GM19455 (cell line): ENCODE measurements around the gene RAD54L.
"Not testable (repeated sequence)": the region's sequence is repeated elsewhere in the genome, so short reads cannot be mapped to it uniquely, and the experiment has no call there.

ENCODE experiments used
- ATAC-seq: cut with Tn5 transposase; IDR thresholded peaks from one replicate; pipeline ENCODE4 v1.9.1; 2021; ENCODE audit not compliant: unreplicated experiment

RAD54L gene

DNA sequence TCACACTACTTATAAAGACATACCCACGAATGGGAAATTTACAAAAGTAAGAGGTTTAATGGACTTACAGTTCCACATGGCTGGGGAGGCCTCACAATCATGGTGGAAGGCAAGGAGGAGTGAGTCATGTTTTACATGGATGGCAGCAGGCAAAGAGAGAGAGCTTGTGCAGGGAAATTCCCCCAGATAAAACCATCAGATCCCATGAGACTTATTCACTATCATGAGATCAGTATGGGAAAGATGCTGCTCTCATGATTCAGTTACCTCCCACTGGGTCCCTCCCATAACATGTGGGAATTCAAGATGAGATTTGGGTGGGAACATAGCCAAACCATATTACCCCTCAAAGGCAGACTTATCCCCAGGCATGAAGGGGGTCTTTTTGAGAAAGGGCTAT is 8.7 kb upstream of the RAD54L start:
- not testable (repeated sequence) for ATAC-seq

DNA sequence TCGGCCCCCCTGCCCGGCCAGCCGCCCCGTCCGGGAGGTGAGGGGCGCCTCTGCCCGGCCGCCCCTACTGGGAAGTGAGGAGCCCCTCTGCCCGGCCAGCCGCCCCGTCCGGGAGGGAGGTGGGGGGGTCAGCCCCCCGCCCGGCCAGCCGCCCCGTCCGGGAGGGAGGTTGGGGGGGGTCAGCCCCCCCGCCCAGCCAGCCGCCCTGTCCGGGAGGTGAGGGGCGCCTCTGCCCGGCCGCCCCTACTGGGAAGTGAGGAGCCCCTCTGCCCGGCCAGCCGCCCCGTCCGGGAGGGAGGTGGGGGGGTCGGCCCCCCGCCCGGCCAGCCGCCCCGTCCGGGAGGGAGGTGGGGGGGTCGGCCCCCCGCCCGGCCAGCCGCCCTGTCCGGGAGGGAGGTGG is 5.8 kb upstream of the RAD54L start:
- not testable (repeated sequence) for ATAC-seq

DNA sequence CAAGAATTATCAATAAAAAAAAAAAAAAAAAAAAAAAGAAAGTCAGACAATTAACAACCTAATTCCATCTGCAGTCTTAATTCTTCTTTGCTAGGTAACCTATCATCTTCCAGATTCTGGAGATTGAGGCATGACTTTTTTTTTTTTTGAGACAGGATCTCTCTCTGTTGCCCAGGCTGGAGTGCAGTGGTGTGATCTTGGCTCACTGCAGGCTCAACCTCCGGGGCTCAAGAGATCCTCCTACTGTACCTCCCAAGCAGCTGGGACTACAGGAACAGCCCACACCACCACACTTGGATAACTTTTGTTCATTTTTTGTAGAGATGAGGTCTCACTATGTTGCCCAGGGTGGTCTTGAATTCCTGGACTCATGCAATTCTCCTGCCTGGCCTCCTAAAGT is 4.6 kb upstream of the RAD54L start:
- no peak for ATAC-seq

DNA sequence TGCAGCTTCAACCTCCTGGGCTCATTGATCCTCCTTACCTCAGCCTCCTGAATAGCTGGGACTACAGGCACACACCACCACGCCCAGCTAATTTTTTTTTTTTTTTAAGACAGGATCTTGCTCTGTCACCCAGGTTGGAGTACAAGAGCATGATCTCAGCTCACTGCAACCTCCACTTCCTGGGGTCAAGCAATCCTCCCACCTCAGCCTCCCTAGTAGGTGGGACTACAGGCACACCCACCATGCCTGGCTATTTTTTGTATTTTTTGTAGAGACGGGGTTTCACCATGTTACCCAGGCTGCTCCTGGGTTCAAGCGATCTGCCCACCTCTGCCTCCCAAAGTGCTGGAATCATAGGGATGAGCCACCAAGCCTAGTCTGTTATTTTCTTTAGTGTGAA is 3.7 kb upstream of the RAD54L start:
- ATAC-seq = not testable (repeated sequence)

DNA sequence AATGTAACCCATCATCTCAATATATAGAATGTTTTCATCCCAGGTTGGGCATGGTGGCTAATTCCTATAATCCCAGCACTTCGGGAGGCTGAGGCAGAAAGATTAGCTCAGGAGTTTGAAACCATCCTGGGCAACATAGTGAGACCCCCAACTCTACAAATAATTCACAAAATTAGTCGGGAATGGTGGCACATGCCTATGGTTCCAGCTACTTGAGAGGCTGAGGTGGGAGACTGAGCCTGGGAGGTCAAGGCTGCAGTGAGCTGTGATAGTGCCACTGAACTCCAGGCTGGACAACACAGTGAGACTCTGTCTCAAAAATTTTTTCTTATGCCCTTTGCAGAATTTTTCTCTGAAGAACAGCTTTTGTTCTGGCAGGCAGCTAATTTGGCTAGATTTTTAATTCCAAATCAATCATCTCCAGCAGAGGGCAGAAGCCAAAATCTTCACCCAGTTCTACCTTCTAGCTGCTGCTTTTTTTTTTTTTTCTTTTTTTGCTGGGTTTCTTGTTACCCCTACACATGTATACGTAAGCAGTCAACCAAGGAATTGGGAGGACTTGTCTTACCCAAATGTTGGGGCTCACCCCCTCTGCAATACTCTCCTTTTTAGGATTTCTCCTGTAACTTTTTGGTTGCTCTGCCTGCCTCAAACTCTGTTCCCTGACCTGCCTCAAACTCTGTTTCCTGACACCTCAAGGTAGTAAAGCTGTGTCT is 2.7 kb upstream of the RAD54L start:
- no peak for ATAC-seq

DNA sequence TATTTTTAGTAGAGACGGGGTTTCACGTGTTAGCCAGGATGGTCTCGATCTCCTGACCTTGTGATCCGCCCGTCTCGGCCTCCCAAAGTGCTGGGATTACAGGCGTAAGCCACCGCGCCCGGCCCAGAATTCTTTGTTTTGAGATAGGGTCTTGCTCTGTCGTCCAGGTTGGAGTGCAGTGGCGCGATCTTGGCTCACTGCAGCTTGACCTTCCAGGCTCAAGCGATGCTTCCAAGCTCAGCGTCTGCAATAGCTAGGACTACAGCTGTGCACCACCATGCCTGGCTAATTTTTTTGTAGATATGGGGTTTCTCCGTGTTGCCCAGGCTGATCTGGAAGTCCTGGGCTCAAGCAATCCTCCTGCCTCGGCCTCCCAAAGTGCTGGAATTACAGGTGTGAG is 1.4 kb upstream of the RAD54L start:
- not testable (repeated sequence) for ATAC-seq

GRCh38 chr1:46246548-46247435 is 771 bp upstream of the RAD54L start:
- ATAC-seq = peak; percentile 43

- no peak for ATAC-seq
These were observed 758 bp downstream of the RAD54L start for GRCh38 chr1:46248122-46248920.

DNA sequence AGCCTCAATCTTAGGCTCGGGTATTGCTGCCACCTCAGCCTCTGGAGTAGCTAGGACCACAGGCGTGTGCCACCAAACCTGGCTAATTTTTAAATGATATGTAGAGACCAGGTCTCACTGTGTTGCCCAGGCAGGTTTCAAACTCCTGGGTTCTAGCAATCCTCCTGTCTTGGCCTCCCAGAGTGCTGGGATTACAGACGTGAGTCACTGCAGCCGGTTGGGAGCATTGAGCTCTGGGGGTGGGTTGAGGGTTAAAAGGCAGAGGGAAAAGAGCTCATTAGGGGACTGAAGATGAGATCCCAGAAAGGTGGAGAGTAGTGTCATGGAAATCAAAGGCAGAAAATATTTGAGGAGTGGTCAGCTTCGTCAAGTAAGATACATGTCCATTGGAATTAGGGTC is 7.1 kb downstream of the RAD54L start:
- no peak for ATAC-seq

- no peak for ATAC-seq
These were observed 9.0 kb downstream of the RAD54L start for GRCh38 chr1:46256523-46256922.

DNA sequence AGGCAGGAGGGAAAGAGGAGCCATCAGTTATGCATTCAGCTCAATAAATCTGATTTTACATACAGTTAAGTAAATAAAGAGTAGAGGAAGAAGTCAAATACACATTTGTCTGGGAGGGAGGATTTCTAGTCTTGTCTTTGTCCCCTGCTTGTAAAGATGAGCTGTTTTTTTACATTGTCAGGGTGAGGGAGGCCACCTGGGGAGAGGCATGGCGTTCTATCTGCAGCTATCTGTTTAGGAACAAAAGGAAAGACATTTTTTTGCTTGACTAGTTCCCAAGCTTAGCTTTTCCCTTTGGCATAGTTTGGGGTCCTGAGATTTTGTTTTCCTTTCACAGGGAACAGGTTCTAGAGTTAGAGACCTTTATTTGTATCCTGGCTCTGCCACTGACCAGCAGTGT is 14.9 kb downstream of the RAD54L start:
- no peak for ATAC-seq

- ATAC-seq = no peak
These were observed 15.6 kb downstream of the RAD54L start for GRCh38 chr1:46263146-46263545.

DNA sequence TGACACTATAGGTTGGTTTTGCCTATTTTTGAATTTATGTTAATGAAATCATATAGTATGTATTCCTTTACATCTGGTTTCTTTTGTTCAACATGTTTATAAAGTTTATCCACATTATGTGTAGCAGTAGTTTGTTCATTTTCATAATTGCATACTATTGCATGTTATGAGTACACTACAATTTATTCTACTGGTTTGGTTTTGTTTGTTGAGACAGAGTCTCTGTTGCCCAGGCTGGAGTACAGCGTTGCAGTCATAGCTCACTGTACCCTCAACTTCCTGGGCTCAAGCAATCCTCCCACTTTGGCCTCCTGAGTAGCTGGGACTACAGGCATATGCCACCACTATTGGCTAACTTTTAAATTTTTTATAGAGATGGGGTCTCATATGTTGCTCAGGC is 21.0 kb downstream of the RAD54L start:
- no peak for ATAC-seq

GRCh38 chr1:46274225-46275029 is 26.9 kb downstream of the RAD54L start:
- no peak for ATAC-seq

DNA sequence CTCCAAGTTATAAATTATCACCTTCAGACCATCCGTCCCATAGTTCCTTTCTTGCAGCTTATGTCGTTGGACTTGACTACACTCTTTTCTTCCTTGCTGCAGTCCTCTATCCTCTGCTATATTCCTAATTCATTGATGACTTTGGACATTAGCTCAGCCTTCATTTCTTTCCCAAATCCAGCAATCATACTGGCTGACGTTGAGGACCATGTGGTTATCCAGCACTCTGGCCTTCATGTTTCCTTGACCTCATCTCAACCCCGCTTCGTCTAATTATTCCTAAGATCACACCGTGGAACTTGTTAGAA is 27.4 kb downstream of the RAD54L start:
- no peak for ATAC-seq

- no peak for ATAC-seq
These were observed 30.3 kb downstream of the RAD54L start for GRCh38 chr1:46277658-46278373.

GRCh38 chr1:46278807-46279206 is 31.2 kb downstream of the RAD54L start:
- ATAC-seq = no peak

GRCh38 chr1:46280092-46280491 is 32.5 kb downstream of the RAD54L start:
- ATAC-seq = no peak

DNA sequence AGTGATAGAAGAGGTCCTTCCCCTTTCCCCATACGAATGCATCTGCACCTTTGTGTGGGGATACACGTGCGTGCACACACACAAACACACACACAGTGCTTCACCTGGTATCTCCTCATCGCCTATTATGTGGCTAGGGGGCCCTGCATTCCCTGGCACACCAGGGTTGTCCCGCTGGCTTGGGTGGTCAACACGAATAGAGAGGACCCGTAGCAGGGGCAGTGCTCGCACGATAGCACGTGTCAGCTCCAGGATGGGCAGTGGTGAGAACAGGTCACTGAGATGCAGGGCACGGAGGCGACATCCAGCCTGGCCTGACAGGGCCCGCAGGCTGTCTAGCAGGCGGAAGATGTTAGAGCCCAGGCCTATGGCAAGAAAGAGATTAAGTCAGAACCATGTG is 33.5 kb downstream of the RAD54L start:
- ATAC-seq = no peak

- ATAC-seq = no peak
These were observed 36.5 kb downstream of the RAD54L start for GRCh38 chr1:46284058-46284457.
